ENCODE data around the gene CHD2.

- no peak for TF ChIP-seq CTCF (IDR thresholded peaks at IDR 0.05; ENCODE audit: low read depth, low read length, missing input control)
- no peak for TF ChIP-seq YY1 (IDR thresholded peaks at IDR 0.05)
- TF ChIP-seq RAD21 (IDR thresholded peaks at IDR 0.05), result no peak
- TF ChIP-seq ATF3 (IDR thresholded peaks at IDR 0.05), result no peak
- TF ChIP-seq TAF1 (conservative IDR thresholded peaks at IDR 0.05), result no peak
- no peak for TF ChIP-seq REST (IDR thresholded peaks at IDR 0.05)
- TF ChIP-seq ZBTB33 (IDR thresholded peaks at IDR 0.05), result no peak
- TF ChIP-seq RXRA (IDR thresholded peaks at IDR 0.05), result no peak
- TF ChIP-seq FOXA2 (IDR thresholded peaks at IDR 0.05), result no peak
- no peak for TF ChIP-seq GABPA (IDR thresholded peaks at IDR 0.05 in 1 of 2, conservative IDR thresholded peaks at IDR 0.05 in 1 of 2)
- TF ChIP-seq MAX (IDR thresholded peaks at IDR 0.05), result no peak
- no peak for TF ChIP-seq JUND (IDR thresholded peaks at IDR 0.05)
- no peak for TF ChIP-seq SP1 (IDR thresholded peaks at IDR 0.05)
- no peak for TF ChIP-seq NR2F2 (IDR thresholded peaks at IDR 0.05)
Measured at GRCh38 chr15:93074599-93074998, 174.5 kb downstream of the CHD2 start.
